ENCODE results near the gene C1orf174.

- TF ChIP-seq POLR2A (IDR thresholded peaks at IDR 0.05), result no peak
- TF ChIP-seq CTCF (IDR thresholded peaks at IDR 0.05), result no peak
Measured at GRCh38 chr1:3890389-3891328, 9.4 kb downstream of the C1orf174 start.
